OCI-LY1 (cell line): ENCODE measurements around the gene PRR27.

Source experiments
- CTCF ChIP-seq: fragments of 200-600 bp; sonication (generic), shearing (Covaris generic); IDR thresholded peaks from 2 replicates; pipeline ENCODE4 v1.5.1; 2017; ENCODE audit warnings: mild to moderate bottlenecking, antibody characterized with exemption, low read length, moderate library complexity, mixed read lengths
- EZH2 ChIP-seq: fragments of 200-600 bp; sonication (generic), shearing (Covaris generic); IDR thresholded peaks from 2 replicates; pipeline ENCODE4 v1.8.0; 2017; ENCODE audit warnings: borderline replicate concordance, mixed run types, mild to moderate bottlenecking, antibody characterized with exemption, low read length, moderate library complexity, mixed read lengths

DNA sequence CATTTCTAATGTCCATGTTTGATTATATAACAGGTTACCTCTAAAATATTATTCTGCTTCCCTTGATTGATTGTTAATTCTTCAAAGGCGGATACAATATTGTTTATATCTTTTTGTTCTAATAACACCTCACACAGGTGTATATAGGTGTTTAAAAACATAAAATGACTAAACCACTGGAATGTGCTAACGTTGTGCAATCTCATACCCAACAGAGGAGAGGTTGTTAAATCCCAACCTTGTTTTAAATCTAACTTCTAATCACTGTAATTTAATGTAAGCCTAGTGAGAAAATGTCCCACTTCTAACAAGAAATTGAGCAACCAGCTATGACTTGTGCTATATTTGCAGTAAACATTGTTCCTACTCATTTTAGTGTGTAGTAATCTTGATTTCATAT is 42.8 kb downstream of the PRR27 start:
- TF ChIP-seq CTCF (no peak), EZH2 (no peak)
